Measurements from ENCODE around the gene UBA6.

DNA sequence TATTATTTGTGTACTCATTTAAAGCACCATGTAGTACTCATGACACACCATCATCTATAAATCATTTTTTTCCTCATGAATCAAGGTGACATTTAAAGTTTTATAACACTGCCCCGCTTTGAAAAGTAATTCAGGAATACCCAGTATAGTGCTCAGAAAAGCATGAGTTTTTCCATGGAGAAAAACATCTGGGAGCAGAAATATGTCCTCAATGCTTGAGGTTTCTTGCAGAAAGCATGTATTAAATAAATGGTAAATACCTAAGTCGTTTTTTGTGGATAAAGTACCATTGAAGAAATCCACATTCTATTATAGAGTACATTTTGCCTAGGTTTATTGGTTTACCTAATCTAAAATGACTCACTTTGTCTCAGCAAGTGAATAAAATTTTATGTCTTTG, 66.2 kb downstream of the UBA6 start:
- TF ChIP-seq, protein P1, sequence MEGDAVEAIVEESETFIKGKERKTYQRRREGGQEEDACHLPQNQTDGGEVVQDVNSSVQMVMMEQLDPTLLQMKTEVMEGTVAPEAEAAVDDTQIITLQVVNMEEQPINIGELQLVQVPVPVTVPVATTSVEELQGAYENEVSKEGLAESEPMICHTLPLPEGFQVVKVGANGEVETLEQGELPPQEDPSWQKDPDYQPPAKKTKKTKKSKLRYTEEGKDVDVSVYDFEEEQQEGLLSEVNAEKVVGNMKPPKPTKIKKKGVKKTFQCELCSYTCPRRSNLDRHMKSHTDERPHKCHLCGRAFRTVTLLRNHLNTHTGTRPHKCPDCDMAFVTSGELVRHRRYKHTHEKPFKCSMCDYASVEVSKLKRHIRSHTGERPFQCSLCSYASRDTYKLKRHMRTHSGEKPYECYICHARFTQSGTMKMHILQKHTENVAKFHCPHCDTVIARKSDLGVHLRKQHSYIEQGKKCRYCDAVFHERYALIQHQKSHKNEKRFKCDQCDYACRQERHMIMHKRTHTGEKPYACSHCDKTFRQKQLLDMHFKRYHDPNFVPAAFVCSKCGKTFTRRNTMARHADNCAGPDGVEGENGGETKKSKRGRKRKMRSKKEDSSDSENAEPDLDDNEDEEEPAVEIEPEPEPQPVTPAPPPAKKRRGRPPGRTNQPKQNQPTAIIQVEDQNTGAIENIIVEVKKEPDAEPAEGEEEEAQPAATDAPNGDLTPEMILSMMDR (IDR thresholded peaks at IDR 0.05) = no peak
- TF ChIP-seq ZFX (IDR thresholded peaks at IDR 0.05; ENCODE audit: borderline replicate concordance) = no peak
